Measurements from ENCODE around the gene PPP4R2. TPM values are rescaled to one million over a fixed set of nuclear protein-coding genes. Genes with fewer than 3 reads are reported as not detected.

The PPP4R2 gene
- polyA plus RNA-seq, 1 experiment: 48.7 TPM

DNA sequence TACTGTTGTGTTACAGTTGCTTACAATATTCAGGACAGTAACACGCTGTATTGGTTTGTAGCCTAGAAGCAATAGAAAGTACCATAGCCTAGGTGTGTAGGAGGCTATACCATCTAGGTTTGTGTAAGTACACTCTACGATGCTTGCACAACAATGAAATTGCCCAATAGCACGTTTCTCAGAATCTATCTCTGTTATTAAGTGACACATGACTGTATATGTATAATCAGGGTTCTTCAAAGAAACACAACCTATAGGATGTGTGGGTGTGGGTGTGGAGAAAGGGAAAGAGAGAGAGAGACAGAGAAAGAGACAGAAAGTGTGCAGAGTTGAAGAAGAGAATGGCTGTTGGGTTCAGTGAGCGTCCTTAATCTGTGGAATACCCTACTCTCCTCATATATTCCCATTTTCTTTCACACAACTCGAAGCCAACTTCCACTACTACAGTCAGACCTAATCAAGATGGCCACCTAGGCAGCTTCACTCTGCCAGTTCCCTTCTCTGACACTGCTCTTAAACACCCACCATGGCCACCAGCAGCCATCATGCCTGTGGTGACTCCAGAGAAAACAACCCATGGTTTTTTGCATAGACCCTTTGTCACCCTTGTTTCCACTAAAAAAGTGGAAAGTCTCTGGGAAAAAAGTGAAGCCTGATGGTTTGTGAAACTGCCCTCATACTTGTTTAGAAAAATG is 5.8 kb upstream of the PPP4R2 start:
- H3K27ac ChIP-seq (ENCODE audit: low read depth, low read length): no peak overlapping the region
- H3K4me3 ChIP-seq (ENCODE audit: low read depth, low read length): no peak overlapping the region
- no peaks in the 10 kb centered on the region for H3K27me3 ChIP-seq (ENCODE audit: control insufficient read depth, insufficient read depth, low read length)
- no peak for DNase-seq (ENCODE audit: low read depth, low spot score)
- H3K9me3 ChIP-seq (ENCODE audit: control insufficient read depth, insufficient read depth, low read length): no peaks in the 10 kb centered on the region; the same call in 1 of the 2 replicates
- CTCF ChIA-PET: no interaction called here
- POLR2A ChIA-PET: no interaction called here
- TF ChIP-seq, protein P1, sequence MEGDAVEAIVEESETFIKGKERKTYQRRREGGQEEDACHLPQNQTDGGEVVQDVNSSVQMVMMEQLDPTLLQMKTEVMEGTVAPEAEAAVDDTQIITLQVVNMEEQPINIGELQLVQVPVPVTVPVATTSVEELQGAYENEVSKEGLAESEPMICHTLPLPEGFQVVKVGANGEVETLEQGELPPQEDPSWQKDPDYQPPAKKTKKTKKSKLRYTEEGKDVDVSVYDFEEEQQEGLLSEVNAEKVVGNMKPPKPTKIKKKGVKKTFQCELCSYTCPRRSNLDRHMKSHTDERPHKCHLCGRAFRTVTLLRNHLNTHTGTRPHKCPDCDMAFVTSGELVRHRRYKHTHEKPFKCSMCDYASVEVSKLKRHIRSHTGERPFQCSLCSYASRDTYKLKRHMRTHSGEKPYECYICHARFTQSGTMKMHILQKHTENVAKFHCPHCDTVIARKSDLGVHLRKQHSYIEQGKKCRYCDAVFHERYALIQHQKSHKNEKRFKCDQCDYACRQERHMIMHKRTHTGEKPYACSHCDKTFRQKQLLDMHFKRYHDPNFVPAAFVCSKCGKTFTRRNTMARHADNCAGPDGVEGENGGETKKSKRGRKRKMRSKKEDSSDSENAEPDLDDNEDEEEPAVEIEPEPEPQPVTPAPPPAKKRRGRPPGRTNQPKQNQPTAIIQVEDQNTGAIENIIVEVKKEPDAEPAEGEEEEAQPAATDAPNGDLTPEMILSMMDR (IDR thresholded peaks at IDR 0.05; ENCODE audit: low read depth, low read length): no peak

DNA sequence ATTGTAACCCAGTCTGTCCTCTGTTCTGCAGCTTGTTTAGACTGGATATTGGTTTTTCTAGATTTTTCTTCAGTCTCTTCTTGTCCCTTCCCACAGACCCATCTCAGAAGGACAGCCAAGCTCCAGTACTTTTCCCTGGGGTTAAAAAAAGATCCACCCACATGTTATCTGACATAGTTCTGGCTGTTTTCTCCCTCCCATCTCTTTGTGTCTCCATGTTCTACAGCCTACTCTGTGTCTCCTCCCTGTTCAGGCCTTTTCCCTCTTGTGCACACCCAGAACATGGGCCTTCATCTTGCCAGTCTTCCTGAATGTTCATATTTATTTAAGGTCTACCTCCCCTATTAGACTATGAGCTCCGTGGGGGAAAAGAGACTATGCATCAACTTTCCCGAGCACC is 5.1 kb upstream of the PPP4R2 start:
- CTCF ChIA-PET: interaction anchor here (0.6 kb wide), 1 partner anchor 16 kb away, joined by 3 read pairs; no protein-coding TSS in a partner anchor
- Histone ChIP-seq H3K27ac (ENCODE audit: low read depth, low read length) (no peak overlapping the region), H3K9me3 (ENCODE audit: control insufficient read depth, insufficient read depth, low read length) (no peaks in the 10 kb centered on the region; the same call in 1 of the 2 replicates), H3K27me3 (ENCODE audit: control insufficient read depth, insufficient read depth, low read length) (no peaks in the 10 kb centered on the region), H3K4me3 (ENCODE audit: low read depth, low read length) (no peak overlapping the region)
- POLR2A ChIA-PET: interaction anchor here (0.6 kb wide), 1 partner anchor 30 kb away, joined by 3 read pairs; no protein-coding TSS in a partner anchor
- TF ChIP-seq, protein P1 (IDR thresholded peaks at IDR 0.05; ENCODE audit: low read depth, low read length): no peak
- no peak for DNase-seq (ENCODE audit: low read depth, low spot score)

DNA sequence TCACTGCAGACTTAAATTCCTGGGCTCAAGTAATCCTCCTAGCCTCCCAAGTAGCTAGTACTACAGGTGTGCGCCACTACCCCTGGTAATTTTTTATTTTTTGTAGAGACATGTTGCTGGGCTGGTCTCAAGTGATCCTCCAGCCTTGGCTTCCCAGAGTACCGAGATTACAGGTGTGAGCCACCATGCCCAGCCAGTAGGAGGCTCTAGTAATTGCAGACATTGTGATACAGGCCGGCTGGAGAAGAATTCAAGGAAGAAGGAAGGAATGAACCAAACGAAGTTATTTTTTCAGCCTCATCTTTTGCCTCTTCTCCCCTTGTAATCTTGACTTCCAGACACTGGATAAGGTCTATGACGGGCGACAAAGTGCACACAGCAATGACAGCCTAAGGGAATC is 3.2 kb upstream of the PPP4R2 start:
- Histone ChIP-seq H3K27ac (ENCODE audit: low read depth, low read length) (no peak overlapping the region), H3K27me3 (ENCODE audit: control insufficient read depth, insufficient read depth, low read length) (no peaks in the 10 kb centered on the region), H3K4me3 (ENCODE audit: low read depth, low read length) (no peak overlapping the region), H3K9me3 (ENCODE audit: control insufficient read depth, insufficient read depth, low read length) (no peaks in the 10 kb centered on the region; the same call in 1 of the 2 replicates)
- CTCF ChIA-PET: no interaction called here
- TF ChIP-seq, protein P1 (IDR thresholded peaks at IDR 0.05; ENCODE audit: low read depth, low read length): peak; percentile 10; the same call in 1 of the 2 replicates
- POLR2A ChIA-PET: no interaction called here
- DNase-seq (ENCODE audit: low read depth, low spot score): no peak

DNA sequence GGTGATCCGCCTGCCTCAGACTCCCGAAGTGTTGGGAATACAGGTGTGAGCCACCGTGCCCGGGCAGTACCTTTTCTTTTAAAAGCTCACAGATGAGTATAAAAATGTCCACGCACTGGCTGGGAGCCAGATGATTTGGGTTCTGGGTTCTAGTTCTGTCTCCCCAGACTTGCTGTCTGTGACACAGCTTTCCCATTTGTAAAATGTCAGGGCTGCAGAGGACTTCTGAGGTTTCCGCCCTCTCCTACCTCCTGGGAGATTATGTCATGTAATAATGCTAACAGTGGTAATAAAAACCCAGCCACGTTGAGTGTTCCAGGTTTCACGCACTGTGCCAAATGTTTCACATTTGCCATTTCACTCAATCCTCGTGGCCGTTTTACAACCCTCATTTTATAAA is 1.3 kb upstream of the PPP4R2 start:
- CTCF ChIA-PET: interaction anchor here (1.2 kb wide), 1 partner anchor 145 kb away, joined by 3 read pairs; no protein-coding TSS in a partner anchor
- Histone ChIP-seq H3K4me3 (ENCODE audit: low read depth, low read length) (no peak overlapping the region), H3K9me3 (ENCODE audit: control insufficient read depth, insufficient read depth, low read length) (no peaks in the 10 kb centered on the region; the same call in 1 of the 2 replicates), H3K27ac (ENCODE audit: low read depth, low read length) (no peak overlapping the region), H3K27me3 (ENCODE audit: control insufficient read depth, insufficient read depth, low read length) (no peaks in the 10 kb centered on the region)
- TF ChIP-seq, protein P1 (IDR thresholded peaks at IDR 0.05; ENCODE audit: low read depth, low read length): no peak
- POLR2A ChIA-PET: interaction anchor here (0.5 kb wide), 1 partner anchor 16 kb away, joined by 6 read pairs; no protein-coding TSS in a partner anchor
- DNase-seq (ENCODE audit: low read depth, low spot score): no peak

DNA sequence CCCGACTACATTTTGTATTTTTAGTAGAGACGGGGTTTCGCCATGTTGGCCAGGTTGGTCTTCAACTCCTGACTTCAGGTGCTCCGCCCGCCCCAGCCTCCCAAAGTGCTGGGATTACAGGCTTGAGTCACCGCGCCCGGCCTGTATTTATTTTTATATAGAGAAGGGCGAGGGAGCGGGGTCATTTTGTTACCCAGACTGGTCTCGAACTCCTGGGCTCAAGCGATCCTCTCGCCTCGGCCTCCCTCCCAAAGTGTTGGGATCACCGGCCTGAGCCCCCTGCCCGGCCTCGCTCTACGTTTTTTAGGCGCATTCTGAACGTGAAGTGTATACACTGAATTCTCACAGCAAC is 514 bp upstream of the PPP4R2 start:
- Histone ChIP-seq H3K4me3 (ENCODE audit: low read depth, low read length) (peak overlapping the region; percentile 42), H3K9me3 (ENCODE audit: control insufficient read depth, insufficient read depth, low read length) (no peaks in the 10 kb centered on the region; the same call in 1 of the 2 replicates), H3K27me3 (ENCODE audit: control insufficient read depth, insufficient read depth, low read length) (no peaks in the 10 kb centered on the region), H3K27ac (ENCODE audit: low read depth, low read length) (peak overlapping the region; percentile 77)
- DNase-seq (ENCODE audit: low read depth, low spot score): no peak
- CTCF ChIA-PET: interaction anchor here (1.2 to 2.8 kb wide), 3 partner anchors 61 to 145 kb away, joined by 3 to 26 read pairs (median 8); no protein-coding TSS in a partner anchor
- TF ChIP-seq, protein P1 (IDR thresholded peaks at IDR 0.05; ENCODE audit: low read depth, low read length): no peak
- POLR2A ChIA-PET: no interaction called here
